Activated CD8-positive, alpha-beta memory T cell treated with anti-CD3 and anti-CD28 coated beads for 24 hours (primary cell): ENCODE measurements around the gene AZU1.

Experiments
- DNase-seq: peaks from one replicate; pipeline ENCODE4 v3.0.0-alpha.2; 2020

AZU1 gene

DNA sequence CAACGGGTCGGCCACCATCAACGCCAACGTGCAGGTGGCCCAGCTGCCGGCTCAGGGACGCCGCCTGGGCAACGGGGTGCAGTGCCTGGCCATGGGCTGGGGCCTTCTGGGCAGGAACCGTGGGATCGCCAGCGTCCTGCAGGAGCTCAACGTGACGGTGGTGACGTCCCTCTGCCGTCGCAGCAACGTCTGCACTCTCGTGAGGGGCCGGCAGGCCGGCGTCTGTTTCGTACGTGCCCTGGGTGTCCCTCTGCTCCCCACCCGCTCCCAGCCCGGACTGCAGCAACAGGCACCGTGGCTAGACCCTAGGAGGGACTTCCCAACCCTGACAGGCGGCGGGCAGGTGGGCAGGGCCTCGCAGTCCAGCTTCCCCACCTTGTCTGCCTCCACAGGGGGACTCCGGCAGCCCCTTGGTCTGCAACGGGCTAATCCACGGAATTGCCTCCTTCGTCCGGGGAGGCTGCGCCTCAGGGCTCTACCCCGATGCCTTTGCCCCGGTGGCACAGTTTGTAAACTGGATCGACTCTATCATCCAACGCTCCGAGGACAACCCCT lies 28.0 kb downstream of the AZU1 start:
- no peak for DNase-seq

DNA sequence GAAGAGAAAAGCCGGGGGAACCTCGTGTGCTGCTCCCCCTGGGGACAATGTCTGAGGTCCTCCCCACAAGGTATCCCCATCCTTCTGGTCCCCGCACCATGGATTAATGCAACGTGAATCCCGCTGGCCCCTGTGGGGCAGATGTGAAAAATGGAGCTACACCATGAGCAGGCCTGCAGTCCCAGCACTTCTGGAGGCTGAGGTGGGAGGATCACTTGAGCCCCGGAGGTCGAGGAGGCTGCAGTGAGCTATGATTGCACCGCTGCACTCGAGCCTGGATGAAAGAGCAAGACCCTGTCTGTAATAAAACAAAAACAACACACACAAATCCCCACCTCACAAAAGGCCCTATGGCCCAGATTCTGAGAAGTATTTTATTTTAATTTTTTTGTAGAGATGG lies 30.6 kb downstream of the AZU1 start:
- DNase-seq = no peak

DNA sequence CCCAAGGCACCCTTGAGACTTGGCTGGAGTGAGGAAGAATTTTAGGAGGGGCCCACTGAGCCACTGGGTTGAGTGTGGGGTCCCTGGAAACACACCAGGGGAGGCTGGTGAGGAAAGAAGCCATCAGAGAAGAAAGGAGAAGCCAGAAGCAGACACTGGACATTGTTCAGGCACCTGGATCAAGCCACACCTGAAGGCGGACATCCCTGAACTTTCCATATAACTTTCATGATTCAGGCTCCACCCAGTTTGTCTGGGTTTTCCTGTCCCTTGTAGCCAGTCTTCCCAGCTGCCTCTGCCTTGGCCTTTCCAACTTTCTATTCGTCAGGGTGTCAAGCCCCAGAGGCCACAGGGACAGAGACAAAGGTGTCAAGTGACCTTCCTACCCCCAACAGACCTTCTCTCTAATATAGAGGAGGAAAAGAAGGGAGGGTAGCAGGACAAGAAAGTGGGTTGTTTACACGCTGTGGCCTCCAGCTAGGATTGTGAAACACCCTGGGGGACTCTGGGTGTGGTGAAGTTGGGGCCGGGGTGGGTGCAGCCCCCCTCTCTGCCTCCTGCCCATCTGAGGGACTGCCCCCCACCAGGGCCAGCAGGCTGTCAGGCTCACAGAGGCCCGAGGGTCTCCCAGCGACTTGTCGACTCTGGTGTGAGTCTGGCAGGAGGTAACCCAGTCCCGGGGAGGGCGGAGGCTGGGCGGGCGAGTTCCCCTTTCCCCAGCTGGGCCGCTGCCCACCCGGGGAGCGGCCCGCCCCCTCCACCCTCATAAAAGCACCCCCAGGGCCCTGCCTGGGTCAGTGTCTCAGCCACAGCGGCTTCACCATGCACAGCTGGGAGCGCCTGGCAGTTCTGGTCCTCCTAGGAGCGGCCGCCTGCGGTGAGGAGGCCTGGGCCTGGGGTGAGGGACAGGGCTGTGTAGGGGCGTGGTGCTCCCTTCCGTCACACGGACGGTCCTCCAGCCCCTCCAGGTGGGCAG lies 31.5 kb downstream of the AZU1 start, which contains the start of gene CFD:
TSS of gene CFD (plus strand) at position 797 of the 976 bp plus-strand sequence. CDS start at position 823, 26 bp downstream.
- DNase-seq = no peak

DNA sequence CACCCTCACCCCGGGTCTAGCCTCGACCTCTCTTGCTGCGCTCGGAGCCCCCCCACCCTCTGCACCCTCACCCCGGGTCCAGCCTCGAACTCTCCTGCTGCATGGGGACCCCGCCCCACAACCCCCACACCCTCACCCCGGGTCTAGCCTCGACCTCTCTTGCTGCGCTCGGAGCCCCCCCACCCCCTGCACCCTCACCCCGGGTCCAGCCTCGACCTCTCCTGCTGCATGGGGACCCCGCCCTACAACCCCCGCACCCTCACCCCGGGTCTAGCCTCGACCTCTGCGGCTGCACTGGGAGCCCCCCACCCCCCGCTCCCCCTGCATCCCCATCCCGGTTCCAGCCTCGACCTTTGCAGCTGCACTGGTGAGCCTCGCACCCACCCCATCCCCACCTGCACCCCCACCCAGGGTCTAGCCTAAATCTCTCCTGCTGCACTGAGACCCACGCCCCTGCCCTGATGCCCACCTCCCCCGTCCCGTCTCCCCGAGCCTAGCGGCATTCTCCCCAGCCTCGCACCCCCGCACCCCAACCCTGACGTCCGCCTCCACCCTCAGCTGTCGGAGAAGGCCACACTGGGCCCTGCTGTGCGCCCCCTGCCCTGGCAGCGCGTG lies 33.6 kb downstream of the AZU1 start:
- DNase-seq = no peak

DNA sequence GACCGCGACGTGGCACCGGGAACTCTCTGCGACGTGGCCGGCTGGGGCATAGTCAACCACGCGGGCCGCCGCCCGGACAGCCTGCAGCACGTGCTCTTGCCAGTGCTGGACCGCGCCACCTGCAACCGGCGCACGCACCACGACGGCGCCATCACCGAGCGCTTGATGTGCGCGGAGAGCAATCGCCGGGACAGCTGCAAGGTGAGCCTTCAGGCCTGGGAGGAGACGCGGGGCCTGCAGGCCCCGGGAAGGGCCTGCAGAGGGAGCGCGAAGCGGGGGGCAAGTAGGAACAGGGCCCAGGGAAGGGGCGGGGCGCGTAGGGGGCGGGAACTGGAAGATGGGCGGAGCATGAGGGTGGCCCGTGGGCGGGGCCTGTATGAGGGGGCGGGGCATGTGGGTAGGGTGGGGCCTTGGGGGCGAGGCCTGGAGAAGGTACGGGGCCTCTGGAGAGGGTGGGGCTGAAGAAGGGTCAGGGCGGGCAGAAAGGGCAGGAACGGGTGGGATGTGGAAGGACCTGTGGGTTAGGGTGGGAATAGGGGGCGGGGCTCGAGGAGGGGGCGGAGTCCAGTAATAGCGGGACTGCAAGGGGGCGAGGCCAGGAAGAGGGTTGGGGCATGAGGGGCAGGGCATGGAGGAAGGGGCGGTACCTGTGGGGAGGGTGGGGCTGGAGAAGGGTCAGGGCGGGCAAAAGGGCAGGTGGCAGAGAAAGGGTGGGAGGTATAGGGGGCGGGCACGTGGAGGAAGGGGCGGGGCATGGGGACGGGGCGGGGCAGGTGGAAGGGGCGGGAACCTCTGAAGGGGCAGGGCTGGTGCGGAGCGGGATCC lies 34.3 kb downstream of the AZU1 start:
- DNase-seq = peak; percentile 87

DNA sequence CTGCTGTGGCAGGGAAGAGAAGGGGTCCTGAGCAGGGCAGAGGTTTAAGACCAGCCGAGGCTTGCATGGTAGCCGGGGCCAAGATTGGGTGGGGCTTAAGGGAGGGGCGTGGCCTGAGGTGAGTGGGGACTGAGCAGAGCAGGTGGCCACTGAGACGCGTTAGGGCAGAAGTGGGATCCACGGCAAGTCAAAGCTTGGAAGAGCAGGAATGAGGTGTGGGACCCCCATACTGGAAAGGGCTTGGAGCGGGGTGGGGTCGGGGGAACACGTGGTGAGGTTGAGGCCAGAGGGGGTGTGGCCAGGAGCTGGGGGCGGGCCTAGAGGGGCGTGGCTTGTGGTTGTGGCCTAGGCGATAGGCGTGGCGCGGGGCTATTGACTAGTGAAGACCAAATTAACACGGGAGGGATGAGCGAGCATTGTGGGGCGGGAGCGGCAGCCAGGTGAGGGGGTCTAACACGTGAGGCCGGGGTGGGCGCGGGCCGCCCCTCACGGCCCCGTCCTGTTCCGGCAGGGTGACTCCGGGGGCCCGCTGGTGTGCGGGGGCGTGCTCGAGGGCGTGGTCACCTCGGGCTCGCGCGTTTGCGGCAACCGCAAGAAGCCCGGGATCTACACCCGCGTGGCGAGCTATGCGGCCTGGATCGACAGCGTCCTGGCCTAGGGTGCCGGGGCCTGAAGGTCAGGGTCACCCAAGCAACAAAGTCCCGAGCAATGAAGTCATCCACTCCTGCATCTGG lies 35.1 kb downstream of the AZU1 start:
- peak; percentile 90 for DNase-seq

DNA sequence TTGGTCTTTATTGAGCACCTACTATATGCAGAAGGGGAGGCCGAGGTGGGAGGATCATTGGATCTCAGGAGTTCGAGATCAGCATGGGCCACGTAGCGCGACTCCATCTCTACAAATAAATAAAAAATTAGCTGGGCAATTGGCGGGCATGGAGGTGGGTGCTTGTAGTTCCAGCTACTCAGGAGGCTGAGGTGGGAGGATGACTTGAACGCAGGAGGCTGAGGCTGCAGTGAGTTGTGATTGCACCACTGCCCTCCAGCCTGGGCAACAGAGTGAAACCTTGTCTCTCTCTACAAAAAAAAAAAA lies 35.6 kb downstream of the AZU1 start:
- no peak for DNase-seq

DNA sequence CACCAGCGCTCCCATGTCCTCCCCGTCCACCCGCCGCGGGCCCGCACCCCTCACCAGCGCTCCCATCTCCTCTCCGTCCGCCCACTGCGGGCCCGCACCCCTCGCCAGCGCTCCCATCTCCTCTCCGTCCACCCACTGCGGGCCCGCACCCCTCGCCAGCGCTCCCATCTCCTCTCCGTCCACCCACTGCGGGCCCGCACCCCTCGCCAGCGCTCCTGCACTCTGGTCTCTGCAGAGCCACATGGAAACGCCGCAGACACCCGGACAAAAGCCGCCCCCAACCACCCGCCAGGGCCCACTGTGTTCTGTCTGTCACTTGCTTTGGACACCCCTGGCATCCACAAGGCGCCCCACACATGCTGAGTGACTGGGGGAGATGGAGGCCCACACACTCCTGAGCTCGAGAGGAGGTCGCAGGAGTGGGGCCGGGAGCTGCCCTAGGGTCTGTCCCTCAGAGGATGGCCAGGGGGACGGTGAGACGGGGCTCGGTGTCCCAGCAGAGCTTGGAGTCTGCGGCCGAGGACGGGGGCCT lies 39.2 kb downstream of the AZU1 start:
- DNase-seq = no peak

DNA sequence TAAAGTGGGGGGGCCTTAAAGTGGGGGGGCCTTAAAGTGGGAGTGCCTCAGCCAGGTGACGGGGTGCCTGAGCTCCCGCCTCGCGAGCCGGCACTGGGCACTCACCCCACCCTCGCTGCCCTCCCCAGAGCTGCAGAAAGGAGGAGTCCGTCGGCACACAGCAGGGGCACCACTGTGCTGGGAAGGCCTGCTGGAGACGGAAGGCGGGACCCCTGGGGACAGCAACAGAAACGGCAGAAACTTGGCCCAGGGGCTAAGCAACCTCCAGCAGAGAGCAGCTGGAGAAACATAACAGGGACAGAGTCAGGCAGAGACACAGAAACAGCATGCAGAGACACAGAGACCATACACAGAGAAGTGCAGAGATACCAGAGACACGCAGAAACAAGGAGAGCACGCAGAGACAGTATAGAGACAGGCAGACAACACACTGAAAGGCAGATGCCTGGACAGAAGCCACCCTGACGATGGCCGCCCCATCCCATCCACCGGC lies 39.7 kb downstream of the AZU1 start:
- DNase-seq = no peak

DNA sequence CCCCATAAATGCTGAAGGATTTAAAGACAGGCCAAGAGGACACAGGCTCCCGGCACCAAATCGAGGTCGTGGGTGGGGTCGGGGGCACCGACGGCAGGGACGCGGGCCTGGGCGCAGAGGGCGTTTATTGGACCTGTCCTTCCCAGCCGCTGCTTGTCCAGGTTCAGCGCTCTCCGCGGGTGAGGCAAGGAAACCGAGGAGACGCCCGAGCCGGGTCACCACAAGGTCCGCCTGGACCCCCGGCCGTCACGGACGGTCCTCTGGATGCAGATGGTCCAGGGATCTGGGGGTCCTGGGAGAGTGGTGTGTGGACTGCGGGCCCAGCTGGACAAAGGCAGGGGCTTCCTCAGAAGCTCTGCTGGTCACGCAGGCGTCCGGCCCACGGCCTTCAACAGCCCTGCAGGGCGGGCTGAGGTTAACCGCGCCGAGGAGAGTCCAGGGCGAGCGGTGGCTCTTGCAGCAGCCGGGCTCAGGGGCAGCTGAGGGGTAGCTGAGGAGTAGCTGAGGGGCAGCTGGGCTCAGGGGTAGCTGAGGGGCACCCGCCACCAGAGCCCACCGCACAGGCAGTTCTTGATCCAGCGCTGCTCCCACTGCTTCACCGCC lies 40.3 kb downstream of the AZU1 start:
- no peak for DNase-seq

DNA sequence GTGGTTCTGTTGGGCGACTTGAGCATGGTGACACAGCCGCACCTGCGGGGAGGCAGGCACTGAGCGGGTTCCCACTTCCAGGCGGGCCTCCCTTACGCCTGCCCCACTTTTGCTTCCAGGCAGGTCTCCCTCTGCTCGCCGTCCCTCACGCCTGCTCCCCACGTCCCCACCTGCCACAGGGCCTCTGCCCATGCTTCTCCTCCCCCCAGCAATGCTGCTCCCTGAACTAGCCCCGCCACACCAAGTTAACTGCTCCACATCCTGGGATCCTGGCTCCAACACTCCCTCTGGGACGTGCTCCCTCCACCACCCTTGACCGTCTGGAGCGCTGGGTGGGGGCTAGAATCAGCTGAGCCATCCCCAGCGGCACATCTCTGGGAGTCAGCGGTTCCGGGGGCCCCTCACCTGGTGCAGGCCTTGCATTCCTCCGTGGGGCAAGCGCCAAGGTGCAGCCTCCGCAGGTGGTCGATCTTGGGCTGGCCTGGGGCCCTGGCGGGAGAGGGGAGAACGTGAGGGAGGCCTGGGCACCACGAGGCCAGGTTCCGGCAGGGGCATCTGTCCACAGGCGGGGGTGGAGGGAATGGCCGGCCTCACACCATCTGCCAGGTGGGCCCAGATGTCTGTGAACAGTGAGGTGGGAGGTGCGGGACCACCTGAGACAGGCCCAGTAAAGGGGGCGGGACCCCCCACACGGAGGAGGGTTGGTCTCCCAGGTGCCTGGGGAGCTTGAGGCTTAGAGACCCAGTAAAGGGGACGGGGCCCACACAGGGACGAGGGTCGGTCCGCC lies 41.0 kb downstream of the AZU1 start:
- no peak for DNase-seq

DNA sequence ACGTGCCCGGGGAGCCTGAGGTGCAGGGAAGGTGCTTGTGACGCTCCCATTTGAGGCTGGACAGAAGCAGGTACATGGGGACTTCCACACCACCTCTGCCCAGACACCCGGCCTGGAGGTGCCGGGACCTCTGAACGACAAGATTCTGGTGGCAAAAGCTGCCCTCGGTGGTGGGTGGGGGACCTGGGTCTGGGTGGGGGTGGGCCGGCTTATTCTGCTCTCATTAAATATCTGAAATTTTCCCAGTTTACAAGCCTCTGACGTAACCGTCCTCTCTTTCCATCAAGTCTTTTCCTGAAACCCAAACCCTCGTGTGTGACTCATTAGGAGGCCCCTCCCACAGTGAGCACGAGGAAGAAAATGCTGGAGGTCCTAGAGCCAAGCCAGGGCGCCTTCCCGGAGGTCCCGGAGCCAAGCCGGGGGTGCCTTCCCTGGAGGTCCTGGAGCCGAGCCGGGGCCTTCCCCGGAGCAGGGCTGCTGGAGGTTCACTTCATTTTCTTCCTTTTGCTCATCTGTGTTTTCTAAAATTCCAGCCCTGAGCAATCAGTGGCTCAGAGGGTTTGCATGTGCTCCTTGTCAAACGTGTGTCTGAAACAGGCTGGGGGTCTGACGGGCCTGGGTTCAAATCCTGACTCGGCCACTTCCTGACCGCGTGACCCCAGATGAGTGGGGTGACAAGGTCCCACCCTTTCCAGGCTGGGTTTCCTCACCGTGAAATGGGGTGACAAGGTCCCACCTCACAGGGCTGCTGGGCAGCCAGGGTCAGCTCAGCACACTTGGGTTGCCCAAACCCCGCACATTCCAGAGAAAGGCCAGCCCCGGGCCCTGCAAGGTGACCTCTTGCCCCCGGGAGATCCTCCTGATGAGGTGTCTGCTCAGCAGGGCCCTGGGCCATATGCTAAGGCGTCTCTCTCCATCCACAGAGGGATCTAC lies 41.9 kb downstream of the AZU1 start:
- DNase-seq = no peak

DNA sequence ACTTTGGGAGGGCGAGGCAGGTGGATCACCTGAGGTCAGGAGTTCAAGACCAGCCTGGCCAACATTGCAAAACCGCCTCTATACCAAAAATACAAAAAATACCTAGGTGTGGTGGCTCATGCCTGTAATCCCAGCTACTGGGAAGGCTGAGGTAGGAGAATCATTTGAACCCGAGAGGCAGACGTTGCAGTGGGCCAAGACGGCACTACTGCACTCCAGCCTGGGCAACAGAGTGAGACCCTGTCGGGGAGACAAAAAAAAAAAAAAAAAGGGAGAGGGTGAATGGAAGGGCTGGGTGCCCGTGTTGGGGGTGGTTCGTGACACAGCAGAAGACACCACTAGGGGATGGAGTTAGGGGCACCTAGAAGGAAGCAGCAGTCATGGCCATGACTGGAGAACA lies 42.7 kb downstream of the AZU1 start:
- DNase-seq = no peak

DNA sequence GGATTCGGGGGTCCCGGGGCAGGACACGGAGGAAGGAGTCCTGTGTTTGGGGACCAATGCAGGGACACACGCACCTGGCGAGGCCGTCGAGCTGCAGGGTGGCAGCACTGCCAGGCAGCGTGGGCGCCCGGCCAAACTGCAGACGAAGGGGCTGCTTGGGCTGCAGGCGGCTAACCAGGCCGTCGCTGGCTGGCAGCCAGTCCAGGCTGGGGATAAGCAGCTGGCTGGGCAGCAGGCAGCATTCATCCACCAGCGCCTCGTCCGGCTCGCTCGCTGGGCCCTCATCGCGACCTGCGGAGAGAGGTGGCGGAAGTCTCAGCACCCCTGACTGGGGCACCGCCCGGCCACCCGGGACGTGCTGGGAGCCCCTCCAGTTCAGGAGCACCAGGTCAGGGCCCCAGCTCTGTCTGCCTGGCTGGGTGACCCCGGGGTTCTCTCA lies 43.3 kb downstream of the AZU1 start:
- DNase-seq = no peak

DNA sequence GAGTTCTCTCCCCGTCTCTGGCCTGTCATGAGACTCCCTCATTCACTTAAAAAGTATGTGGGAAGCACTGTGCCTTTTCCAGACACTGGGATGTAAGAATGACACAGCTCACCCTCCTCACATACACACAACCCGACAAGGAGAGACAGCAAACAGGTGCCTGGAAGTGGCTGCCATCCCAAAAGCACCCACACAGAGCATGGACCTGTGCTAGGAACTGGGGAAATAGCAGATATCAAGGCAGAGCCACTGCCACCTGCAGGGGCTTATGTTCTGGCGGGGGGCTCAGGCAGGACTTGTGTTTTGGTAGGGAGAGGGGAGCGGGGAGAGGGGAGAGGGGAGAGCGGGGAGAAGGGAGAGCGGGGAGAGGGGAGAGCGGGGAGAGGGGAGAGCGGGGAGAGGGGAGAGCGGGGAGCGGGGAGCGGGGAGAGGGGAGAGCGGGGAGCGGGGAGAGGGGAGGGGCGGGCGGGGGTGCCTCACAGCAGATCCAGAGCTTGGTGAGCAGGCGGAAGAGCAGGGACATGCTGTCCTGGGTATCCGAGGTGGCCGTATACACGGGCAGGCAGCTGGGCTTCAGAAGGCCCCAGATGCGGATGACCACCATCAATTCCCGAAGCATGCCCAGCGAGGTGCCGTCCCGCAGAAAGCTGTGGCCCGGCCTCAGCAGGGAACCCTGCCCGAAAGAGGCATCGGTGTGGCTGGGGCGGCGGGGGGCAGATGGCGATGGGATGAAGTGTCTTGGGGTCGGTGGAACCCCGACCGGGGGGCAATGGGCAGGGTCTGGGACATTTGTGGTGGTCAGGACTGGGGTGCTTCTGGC lies 44.0 kb downstream of the AZU1 start:
- DNase-seq = no peak

DNA sequence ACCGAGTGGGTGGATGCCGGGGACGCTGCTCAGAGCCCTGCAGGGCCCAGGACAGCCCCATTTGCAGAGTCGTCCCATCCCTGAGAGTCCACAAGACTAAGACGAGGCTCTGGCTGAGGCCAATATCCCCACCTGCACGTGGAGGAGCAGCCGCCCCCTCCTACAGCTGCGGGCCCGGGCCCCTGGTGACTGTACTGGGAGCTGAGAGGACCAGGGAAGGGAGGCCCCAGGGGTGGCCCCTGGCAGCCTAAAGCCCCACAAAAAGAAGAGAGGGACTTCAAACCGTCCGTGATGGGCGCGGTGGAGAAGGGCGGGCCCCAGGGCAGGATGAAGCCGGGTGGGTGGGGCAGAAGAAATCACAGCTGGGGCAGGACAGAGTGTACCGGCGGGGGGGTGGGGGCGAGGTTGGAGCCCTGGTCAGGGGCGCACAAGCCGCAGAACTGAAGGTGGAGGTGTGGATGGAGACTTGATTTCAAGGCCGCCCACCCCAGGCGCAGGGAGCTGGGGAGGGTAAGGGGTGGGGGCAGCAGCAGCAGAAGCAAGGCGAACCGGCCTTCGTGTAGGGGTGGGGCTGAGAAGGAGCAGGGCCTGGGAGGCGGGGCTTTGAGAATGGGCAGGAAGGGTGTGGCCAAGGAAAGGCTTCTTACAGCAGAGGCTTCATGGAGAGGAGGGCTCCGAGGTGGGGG lies 44.8 kb downstream of the AZU1 start:
- DNase-seq = peak; percentile 84

DNA sequence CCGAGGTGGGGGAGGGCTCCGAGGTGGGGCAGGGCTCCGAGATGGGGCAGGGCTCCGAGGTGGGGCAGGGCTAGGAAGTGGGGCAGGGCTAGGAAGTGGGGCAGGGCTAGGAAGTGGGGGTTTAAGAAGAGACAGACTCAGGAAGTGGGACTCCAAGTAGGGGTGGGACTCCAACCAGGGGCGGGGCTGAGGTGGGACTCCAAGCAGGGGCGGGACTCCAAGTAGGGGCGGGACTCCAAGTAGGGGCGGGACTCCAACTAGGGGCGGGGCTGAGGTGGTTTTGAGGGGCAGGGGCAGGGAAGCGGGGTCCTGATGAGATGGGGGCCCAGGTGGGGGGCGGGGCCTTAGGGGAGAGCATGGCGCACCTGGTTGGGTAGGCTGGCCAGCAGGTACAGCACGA lies 45.4 kb downstream of the AZU1 start:
- DNase-seq = peak; percentile 79

DNA sequence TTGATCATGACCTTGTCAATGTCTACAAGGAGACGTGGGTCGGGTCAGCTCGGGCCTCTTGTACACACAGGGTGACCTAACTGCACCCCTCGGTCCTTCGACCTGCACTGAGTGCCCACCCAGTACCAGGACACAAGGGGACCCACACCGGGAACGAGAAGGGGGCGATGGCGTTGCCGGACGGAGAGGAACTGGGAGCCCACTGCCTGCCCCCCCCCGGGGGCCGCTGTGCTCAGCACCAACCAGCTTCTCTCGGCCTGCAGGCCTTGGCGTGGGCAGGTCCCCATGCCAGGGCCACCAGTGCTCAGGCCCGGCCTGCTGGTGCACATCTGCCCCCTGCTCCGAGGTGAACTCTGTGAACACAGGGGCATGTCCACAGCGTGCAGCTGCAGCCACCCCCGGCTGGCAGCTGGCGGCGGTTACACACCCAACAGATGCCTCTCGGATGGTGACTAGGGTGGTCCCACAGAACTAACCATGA lies 46.0 kb downstream of the AZU1 start:
- no peak for DNase-seq
